ENCODE results near the gene INIP. TPM values are rescaled to one million over a fixed set of nuclear protein-coding genes. Genes with fewer than 3 reads are reported as not detected.

Gene INIP
- total and polyA plus RNA-seq, 2 of the 13 experiments (the other 11 are each of a cell fraction or from before 2014, with no cell fraction given): 13.6 to 28.6 TPM

- ChIA-PET CTCF (ENCODE audit: low intra/inter-chr PET ratio, low total read pairs) (no interaction called here), POLR2A (no interaction called here)
- FAIRE-seq (no peak), DNase-seq (ENCODE audit: low spot score) (no peak), ATAC-seq (no peak)
- Histone ChIP-seq H3K4me1 (ENCODE audit: insufficient read depth, low read length) (no peaks in the 10 kb centered on the region), H4K20me1 (ENCODE audit: insufficient read depth, low read length) (no peaks in the 10 kb centered on the region), H2AFZ (ENCODE audit: low read length) (no peak overlapping the region), H3K27me3 (ENCODE audit: control insufficient read depth in 1 of 2, insufficient read depth in 2 of 2, low read length in 2 of 2) (no peaks in the 10 kb centered on the region), H3K9me3 (ENCODE audit: low read length) (no peaks in the 10 kb centered on the region), H3K79me2 (ENCODE audit: insufficient read depth, low read length) (no peaks in the 10 kb centered on the region), H3K27ac (ENCODE audit: extremely low read length, insufficient read depth, low read length) (no peak overlapping the region), H3K36me3 (replicated peaks in 1 of 2; ENCODE audit: control insufficient read depth in 1 of 2, insufficient read depth in 2 of 2, low read length in 2 of 2) (peaks cover under 1 to 7% of the 10 kb centered on the region in 2 experiments; a peak in 3 of 5 replicates), H3K4me3 (replicated peaks in 1 of 3; ENCODE audit: insufficient read depth in 1 of 3, low read depth in 2 of 3, low read length in 3 of 3) (no peak overlapping the region), H3K4me2 (ENCODE audit: low read depth, low read length) (no peak overlapping the region), H3K9ac (ENCODE audit: insufficient read depth, low read depth, low read length) (no peak overlapping the region)
- intact Hi-C loops (cut with micrococcal nuclease; ENCODE audit: unreplicated experiment): no loop called here
- in situ Hi-C loops (cut with HindIII; ENCODE audit: extremely low pct_ligation_motif_present, low pct_unique_long_range_greater_than_20kb): no loop called here
- 95% methylated on average over 5 of the region's 5 CpGs for WGBS (ENCODE audit: low lambda C conversion rate)
- BruUV-seq (replicated peaks): no TSS peak
- TF ChIP-seq ZSCAN5A (CRISPR knock-in tag; IDR thresholded peaks at IDR 0.05; ENCODE audit: borderline replicate concordance) (no peak), THAP11 (CRISPR knock-in tag; IDR thresholded peaks at IDR 0.05) (no peak), ZFY (CRISPR knock-in tag; IDR thresholded peaks at IDR 0.05) (no peak), ZFP82 (CRISPR knock-in tag; IDR thresholded peaks at IDR 0.05; ENCODE audit: borderline replicate concordance) (no peak), KDM1A (CRISPR knock-in tag; IDR thresholded peaks at IDR 0.05) (no peak), ZNF546 (CRISPR knock-in tag; conservative IDR thresholded peaks at IDR 0.05) (no peak), ZNF232 (CRISPR knock-in tag; IDR thresholded peaks at IDR 0.05; ENCODE audit: borderline replicate concordance) (no peak), ZNF552 (CRISPR knock-in tag; IDR thresholded peaks at IDR 0.05; ENCODE audit: borderline replicate concordance) (no peak), HDAC6 (IDR thresholded peaks at IDR 0.05; ENCODE audit: low read depth, low read length) (no peak), ZNF557 (CRISPR knock-in tag; IDR thresholded peaks at IDR 0.05) (no peak), CENPT (CRISPR knock-in tag; IDR thresholded peaks at IDR 0.05; ENCODE audit: low read depth) (no peak), ZNF282 (IDR thresholded peaks at IDR 0.05; ENCODE audit: partially characterized antibody) (no peak), ZIK1 (CRISPR knock-in tag; IDR thresholded peaks at IDR 0.05; ENCODE audit: borderline replicate concordance, low read depth) (no peak), SMYD3 (CRISPR knock-in tag; IDR thresholded peaks at IDR 0.05) (no peak), BRD4 (CRISPR knock-in tag; IDR thresholded peaks at IDR 0.05) (no peak), ZNF205 (CRISPR knock-in tag; IDR thresholded peaks at IDR 0.05) (no peak), ZNF788 (CRISPR knock-in tag; IDR thresholded peaks at IDR 0.05; ENCODE audit: borderline replicate concordance) (no peak)
- TF ChIP-seq, protein P1, sequence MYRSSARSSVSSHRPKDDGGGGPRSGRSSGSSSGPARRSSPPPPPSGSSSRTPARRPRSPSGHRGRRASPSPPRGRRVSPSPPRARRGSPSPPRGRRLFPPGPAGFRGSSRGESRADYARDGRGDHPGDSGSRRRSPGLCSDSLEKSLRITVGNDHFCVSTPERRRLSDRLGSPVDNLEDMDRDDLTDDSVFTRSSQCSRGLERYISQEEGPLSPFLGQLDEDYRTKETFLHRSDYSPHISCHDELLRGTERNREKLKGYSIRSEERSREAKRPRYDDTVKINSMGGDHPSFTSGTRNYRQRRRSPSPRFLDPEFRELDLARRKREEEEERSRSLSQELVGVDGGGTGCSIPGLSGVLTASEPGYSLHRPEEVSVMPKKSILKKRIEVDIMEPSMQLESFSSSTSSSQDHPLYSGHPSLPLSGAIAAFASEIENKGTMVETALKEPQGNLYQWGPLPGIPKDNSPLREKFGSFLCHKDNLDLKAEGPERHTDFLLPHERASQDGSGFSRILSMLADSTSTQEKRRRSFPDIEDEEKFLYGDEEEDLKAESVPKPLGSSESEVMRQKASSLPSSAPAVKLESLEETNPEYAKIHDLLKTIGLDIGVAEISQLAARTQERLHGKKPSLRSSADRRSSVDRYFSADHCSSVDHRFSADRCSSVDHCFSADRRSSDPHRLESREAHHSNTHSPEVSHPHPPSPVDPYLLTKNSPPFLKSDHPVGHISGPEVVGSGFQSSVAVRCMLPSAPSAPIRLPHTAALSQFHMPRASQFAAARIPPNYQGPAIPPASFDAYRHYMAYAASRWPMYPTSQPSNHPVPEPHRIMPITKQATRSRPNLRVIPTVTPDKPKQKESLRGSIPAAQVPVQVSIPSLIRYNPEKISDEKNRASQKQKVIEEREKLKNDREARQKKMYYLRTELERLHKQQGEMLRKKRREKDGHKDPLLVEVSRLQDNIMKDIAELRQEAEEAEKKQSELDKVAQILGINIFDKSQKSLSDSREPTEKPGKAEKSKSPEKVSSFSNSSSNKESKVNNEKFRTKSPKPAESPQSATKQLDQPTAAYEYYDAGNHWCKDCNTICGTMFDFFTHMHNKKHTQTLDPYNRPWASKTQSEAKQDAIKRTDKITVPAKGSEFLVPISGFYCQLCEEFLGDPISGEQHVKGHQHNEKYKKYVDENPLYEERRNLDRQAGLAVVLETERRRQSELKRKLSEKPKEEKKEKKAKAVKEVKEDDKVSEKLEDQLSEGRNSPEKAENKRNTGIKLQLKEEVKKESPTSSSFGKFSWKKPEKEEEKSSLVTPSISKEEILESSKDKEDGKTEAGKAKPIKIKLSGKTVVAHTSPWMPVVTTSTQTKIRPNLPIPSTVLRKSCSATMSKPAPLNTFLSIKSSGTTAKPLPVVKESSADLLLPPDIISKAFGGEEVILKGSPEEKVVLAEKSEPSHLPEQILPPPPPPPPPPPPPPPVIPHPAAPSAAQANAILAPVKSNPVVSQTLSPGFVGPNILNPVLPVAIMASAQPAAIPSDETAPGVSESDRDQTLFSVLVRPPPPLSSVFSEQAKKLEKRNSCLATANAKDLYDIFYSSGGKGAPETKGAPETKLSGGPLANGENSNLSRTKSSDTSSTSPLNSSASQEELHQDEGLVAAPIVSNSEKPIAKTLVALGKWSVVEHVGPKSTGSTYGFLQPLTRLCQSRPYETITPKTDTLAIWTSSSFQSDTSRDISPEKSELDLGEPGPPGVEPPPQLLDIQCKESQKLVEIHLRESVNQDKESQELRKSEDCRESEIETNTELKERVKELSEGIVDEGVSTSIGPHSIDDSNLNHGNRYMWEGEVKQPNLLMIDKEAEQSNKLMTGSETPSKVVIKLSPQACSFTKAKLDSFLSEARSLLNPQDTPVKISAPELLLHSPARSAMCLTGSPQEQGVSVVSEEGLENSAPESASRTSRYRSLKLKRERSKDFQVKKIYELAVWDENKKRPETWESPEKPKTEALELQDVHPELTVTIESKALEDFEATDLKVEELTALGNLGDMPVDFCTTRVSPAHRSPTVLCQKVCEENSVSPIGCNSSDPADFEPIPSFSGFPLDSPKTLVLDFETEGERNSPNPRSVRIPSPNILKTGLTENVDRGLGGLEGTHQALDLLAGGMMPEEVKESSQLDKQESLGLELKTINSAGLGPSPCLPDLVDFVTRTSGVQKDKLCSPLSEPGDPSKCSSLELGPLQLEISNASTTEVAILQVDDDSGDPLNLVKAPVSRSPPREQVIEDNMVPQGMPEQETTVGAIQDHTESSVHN (CRISPR knock-in tag; IDR thresholded peaks at IDR 0.05): no peak
Observed at GRCh38 chr9:112654282-112654681, 63.6 kb downstream of the INIP start.
